HG03457 (cell line): ENCODE measurements around the gene DLGAP1.

Experiments
- ATAC-seq: cut with Tn5 transposase; IDR thresholded peaks from one replicate; pipeline ENCODE4 v1.9.1; 2021; ENCODE audit warnings: moderate number of reproducible peaks; ENCODE audit not compliant: unreplicated experiment

The DLGAP1 gene

GRCh38 chr18:4242431-4243161, 212.5 kb downstream of the DLGAP1 start:
- ATAC-seq, result no peak

- ATAC-seq, result no peak
These were observed 214.0 kb downstream of the DLGAP1 start for GRCh38 chr18:4241090-4241617.

GRCh38 chr18:4238966-4239365, 216.1 kb downstream of the DLGAP1 start:
- ATAC-seq, result no peak

- ATAC-seq, result no peak
These were observed 217.5 kb downstream of the DLGAP1 start for GRCh38 chr18:4237664-4238041.

GRCh38 chr18:4236940-4237663, 218.0 kb downstream of the DLGAP1 start:
- no peak for ATAC-seq

GRCh38 chr18:4233468-4233867, 221.6 kb downstream of the DLGAP1 start:
- ATAC-seq, result no peak

- ATAC-seq, result no peak
These were observed 222.5 kb downstream of the DLGAP1 start for GRCh38 chr18:4232656-4233055.

GRCh38 chr18:4231260-4231659, 223.8 kb downstream of the DLGAP1 start:
- no peak for ATAC-seq

- no peak for ATAC-seq
These were observed 224.5 kb downstream of the DLGAP1 start for GRCh38 chr18:4230450-4231168.

- no peak for ATAC-seq
These were observed 230.9 kb downstream of the DLGAP1 start for GRCh38 chr18:4224031-4224704.

- no peak for ATAC-seq
These were observed 243.8 kb downstream of the DLGAP1 start for GRCh38 chr18:4211111-4211837.

GRCh38 chr18:4208366-4208765, 246.7 kb downstream of the DLGAP1 start:
- ATAC-seq, result no peak

GRCh38 chr18:4207383-4207985, 247.6 kb downstream of the DLGAP1 start:
- no peak for ATAC-seq

GRCh38 chr18:4204438-4204720, 250.7 kb downstream of the DLGAP1 start:
- ATAC-seq, result no peak

- no peak for ATAC-seq
These were observed 251.3 kb downstream of the DLGAP1 start for GRCh38 chr18:4203568-4204437.

GRCh38 chr18:4200399-4200798, 254.7 kb downstream of the DLGAP1 start:
- ATAC-seq, result no peak

- no peak for ATAC-seq
These were observed 256.2 kb downstream of the DLGAP1 start for GRCh38 chr18:4198956-4199355.

- no peak for ATAC-seq
These were observed 258.8 kb downstream of the DLGAP1 start for GRCh38 chr18:4196351-4196750.

- no peak for ATAC-seq
These were observed 262.0 kb downstream of the DLGAP1 start for GRCh38 chr18:4193086-4193485.
